CD4-positive, alpha-beta T cell treated with Interleukin-2 at 100 ng/mL for 4 hours (primary cell): Measurements from ENCODE around the gene ASIC5.
"Not testable (repeated sequence)": the region's sequence is repeated elsewhere in the genome, so short reads cannot be mapped to it uniquely, and the experiment has no call there.

Source experiments
- DNase-seq: peaks from one replicate; pipeline ENCODE4 v3.0.0-alpha.2; 2020; ENCODE audit warnings: low spot score

Gene ASIC5, protein sequence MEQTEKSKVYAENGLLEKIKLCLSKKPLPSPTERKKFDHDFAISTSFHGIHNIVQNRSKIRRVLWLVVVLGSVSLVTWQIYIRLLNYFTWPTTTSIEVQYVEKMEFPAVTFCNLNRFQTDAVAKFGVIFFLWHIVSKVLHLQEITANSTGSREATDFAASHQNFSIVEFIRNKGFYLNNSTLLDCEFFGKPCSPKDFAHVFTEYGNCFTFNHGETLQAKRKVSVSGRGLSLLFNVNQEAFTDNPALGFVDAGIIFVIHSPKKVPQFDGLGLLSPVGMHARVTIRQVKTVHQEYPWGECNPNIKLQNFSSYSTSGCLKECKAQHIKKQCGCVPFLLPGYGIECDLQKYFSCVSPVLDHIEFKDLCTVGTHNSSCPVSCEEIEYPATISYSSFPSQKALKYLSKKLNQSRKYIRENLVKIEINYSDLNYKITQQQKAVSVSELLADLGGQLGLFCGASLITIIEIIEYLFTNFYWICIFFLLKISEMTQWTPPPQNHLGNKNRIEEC

DNA sequence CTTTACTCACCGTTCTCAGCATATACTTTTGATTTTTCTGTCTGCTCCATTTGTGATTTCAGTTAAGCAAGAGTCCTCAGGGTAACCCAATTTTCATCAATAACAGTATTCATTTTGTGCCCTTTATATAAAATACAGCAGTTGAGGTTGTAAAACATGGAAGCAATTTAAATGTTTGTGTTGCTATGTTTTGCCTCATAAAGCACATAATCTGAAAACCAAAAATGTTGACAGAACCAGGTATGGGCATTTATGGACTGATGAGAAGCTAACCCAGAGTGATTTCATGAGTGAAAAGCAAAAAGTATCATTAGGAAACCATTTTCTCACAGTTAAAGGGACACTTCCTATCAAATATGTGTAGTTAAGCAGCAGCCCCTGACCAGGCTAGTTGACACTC is at the start of gene ASIC5:
TSS of gene ASIC5 (minus strand) at position 101 of the 400 bp plus-strand sequence. CDS start at position 50, 51 bp downstream.
- DNase-seq = no peak

DNA sequence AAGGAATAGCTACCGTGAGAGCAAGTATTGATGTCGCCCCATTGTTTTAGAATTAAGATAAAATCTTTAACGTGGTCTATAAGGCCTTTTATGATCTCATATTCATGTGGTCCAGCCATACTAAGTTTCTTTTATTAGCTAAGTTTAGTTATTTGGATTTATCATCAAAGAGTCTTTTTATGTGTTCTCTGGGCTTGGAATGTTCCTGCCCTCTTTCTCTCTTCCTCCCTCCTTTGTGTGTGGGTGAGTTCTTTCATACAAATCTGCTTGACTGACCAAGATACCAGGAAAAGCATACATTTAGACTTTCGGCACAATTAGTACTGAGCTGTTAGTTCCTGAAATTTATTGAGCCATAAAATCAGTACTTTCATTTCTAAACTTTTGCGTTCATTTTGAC is 48.7 kb upstream of the ASIC5 start:
- DNase-seq = no peak

DNA sequence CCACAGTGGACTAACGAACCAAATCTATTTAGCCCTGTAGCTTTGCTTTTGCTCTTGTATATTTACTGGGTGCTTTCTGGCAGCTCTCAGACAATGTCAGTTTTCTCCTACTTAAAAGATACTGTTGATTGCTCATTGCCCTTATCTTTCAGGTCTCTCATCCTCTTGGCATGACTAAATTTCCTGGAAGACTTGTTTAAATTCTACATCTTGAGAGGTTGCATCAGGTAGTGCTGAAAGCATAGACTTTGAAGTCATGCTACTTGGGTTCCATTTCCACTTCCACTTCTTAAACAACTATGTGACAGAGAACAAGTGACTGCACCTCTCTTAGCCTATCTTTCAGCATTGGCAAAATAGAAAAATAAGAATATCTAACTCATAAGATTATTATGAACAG is 45.8 kb upstream of the ASIC5 start:
- no peak for DNase-seq

DNA sequence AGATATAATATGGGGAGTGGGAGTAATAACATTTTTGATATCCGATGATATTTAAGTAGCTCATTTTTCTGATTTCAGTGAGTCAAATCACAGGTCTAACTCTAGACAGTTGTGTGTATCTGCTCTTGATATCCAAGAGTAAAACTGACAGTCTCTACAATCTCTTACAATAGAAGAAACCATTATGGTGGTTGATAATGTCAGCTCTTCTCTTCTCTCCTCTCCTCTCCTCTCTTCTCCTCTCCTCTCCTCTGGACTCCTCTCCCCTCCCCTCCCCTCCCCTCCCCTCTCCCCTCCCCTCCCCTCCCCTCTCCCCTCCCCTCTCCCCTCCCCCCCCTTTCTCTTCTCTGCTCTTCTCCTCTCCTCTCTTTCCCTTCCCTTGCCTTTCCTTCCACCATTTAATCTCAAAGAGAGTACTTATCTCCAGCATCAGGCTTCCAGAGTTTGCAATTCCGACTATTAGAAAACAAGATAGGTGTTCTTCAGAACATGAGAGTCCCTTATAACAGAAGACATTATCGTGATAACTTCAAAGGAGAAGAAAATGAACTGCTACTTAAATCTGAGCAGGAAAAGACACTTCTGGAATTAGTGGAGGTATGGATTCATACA is 43.6 kb upstream of the ASIC5 start:
- DNase-seq = no peak

DNA sequence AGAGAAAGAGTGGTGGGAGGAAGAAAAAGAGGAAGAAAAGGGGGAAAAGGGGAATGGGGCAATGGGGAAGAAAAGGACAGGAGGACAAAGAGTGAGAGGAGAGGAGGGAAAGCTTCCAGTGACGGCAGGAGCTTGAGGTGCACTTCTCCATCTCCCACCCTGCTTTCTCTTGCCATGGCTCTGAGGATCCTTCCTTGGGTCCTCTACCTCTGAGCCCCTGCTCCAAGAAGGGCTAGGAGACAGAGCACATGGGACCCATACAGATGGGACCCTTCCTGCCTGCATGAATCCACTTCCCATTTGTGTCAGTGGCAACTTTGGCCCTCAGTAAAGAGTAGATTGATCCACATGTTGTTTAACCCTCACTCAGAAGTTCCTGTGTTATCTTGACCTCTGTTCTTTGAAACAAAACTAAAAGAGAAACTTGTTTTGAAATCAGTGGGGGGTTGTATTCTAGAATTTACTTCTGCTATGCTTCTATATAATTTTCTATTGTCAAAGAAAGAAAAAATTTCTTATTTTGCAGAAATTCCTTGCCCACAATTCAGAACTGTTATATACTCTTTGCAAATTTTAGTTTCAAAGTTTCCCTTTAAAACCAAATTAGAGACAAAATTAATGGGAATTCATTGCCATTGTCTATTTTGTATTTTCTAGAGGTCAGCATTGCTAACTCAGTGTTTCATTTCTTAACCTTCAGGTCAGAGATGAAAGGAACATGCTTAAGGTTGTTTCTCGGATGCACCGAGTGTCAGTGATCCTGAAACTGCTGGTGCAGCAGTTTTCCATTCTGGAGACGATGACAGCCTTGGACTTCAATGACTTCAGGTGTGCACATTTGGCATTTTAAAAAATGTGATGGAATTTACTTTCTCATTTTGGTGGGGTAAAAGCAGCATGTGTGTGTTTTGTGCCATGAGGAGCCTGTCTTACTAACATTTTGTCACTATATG is 42.4 kb upstream of the ASIC5 start:
- no peak for DNase-seq

GRCh38 chr4:155907556-155907955 is 41.5 kb upstream of the ASIC5 start:
- no peak for DNase-seq

DNA sequence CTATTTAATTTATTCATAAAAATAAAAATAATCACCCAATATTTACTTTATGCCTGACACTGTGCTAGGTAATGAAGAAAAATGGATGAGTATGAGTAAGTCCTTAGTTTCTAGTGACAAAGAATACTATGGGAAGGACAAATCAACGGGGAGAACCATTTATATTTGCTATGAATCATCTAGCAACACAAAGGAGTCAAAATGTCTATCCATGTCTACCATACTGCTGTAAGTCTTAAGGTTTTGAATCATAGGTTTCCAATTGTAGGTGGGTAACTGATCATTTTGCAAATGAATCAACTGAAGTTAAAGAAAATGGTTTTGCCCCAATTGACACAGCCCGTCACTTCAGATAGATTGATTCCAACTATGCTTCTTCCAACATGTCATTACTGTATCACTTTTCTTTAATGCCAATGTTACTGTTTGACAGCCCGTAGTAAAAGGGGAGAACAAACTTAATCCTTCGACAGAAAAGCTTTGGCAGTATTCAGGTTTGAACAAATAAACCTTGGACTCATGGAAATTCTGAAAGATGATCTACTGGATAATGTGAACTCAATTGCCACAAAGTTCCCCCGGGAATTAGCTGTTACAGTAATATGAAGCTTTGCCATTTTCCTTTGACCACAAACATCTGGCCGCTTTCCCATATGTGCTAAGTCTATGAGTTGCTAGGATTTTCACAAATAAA is 40.6 kb upstream of the ASIC5 start:
- no peak for DNase-seq

DNA sequence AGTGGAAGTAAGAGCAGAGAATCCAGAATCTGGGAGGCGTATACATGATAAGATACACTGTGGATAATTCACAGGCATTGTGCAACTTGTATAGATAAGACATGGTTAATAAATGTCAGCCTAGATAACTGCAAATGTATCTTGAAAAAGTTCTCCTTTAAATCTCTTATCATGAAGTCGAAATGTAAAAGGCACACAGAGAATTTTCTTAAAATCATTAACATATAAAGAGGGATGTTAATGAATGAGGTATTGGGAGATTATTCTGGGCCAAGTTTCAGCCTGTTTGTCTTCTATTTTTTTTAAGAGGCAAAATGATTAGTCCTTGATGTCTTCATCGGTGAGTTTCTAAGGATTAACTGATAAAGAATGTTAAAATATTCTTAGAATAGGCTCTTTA is 38.3 kb upstream of the ASIC5 start:
- DNase-seq = no peak

DNA sequence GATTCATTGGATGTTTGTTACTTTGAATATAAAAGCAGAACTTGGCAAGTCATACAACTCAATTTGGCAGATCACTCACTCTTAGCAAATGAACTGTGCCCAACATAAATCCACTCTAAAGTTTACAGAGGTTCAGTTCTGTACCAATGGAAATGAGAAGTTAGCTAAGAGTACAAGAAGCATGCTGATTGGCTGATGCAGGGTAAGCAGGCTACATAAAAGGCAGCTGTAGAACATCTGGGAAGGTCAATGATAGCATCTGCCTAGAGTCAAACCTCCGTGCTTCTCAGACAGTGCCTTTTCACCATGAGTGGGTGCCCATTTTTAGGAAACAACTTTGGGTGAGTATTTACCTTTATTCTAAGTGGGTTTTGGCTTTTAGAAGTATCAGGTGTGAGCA is 37.4 kb upstream of the ASIC5 start, which contains the start of gene TDO2:
TSS of gene TDO2 (plus strand) at position 244 of the 400 bp plus-strand sequence. CDS start at position 307, 63 bp downstream.
- DNase-seq = no peak

GRCh38 chr4:155901013-155901412 is 34.9 kb upstream of the ASIC5 start:
- no peak for DNase-seq

- DNase-seq = no peak
These were observed 34.3 kb upstream of the ASIC5 start for GRCh38 chr4:155900381-155900780.

- no peak for DNase-seq
These were observed 33.8 kb upstream of the ASIC5 start for GRCh38 chr4:155899891-155900290.

DNA sequence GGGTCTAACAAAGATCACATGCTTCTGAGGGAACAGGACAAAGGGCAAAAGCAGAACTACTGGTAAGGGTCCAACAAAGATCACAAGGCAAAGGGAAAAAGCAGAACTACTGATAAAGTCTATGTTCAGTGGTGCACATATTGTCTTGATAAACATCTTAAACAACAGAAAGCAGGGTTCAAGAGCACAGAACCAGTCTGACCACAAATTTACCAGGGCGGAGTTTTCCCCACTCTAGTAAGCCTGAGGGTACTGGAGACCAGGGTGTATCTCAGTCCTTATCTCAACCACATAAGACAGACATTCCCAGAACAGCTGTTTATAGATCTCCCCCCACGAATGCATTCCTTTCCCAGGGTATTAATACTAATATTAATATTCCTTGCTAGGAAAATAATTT is 32.3 kb upstream of the ASIC5 start:
- DNase-seq = not testable (repeated sequence)

DNA sequence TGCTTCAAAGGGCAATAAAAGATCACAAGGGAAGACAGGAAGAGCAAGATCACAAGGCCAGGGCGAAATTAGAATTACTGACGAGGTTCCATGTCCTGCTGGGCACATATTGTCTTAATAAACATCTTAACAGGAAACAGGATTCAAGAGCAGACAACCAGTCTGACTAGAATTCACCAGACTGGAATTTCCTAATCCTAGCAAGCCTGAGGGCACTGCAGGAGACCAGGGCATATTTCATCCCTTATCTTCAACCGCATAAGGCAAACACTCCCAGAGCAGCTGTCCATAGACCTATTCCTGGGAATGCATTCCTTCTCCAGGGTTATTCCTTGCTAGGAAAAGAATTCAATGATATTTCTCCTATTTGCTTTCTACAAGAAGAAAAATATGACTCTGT is 25.0 kb upstream of the ASIC5 start:
- no peak for DNase-seq

- no peak for DNase-seq
These were observed 23.9 kb upstream of the ASIC5 start for GRCh38 chr4:155889946-155890345.

DNA sequence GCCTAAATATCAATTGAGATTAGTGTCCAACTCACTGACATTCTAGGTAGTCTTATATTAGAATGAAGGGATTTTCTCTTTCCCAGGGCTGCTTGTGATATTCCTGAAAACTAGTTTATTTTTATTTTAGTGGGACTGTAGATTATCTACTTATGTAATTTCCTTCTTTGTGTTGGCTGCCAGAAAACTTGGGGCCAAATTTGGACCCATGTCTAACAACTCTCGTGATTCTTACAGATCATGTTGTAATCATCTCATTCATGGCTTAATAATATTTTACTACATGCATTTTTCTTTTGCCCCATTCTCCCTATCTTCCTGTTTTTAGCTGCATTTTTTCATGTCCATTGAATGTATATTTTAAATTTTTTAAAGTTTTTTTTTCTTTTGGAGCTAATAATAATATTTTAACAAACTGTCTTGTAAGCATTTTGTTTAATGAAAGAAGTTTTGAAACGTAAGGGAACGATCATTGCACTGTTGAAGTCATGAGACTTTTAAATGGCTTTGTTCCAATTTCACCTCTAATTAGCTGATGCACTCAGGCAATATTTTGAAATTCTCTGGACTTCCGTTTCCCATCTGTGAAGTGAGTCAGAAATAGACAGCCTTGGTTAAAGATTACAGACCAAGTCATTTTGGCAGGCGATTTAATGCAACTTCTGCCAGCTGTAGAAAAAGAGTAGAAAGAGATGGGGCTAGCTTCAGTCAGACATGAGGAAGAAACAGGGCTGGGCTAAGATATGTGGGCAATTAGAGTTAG is 23.1 kb upstream of the ASIC5 start:
- no peak for DNase-seq

DNA sequence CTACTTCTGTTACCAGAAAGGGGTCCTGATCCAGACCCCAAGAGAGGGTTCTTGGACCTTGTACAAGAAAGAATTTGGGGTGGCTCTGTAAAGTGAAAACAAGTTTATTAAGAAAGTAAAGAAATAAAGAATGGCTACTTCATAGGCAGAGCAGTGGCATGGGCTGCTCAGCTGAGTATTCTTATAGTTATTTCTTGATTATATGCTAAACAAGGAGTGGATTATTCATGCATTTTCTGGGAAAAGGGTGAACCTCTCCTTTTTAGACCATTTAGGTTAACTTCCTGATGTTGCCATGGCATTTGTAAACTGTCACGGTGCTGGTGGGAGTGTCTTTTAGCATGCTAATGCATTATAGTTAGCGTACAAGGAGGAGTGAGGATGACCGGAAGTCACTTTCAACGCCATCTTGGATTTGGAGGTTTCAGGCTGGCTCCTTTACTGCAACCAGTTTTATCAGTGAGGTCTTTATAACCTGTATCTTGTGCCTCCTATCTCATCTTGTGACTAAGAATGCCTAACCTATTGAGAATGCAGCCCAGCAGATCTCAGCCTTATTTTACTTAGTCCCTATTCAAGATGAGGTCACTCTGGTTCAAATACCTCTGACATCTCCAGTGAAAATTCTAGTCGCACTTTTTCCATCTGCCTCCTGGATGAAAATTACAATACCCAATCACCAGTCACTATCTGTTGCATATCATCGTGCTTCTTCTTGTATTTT is 21.9 kb upstream of the ASIC5 start:
- no peak for DNase-seq

DNA sequence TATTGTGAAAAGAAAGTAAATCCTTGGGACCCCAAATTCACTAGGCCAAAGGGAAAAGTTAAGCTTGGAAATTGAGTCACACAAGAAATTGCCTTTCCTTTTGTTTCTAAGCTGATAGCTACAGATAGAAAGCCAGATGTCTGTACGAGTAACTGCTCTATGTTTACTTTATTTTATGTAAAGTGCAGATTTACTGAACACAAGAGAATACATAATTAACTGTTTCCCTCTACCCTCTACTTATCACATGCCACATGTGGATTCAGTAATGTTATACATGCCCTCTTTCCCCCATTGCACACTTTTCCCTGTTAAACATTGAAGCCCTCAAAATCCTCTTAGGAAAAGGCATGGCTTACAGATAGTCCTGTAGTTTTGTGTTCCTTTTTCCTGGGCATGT is 21.0 kb upstream of the ASIC5 start:
- no peak for DNase-seq

GRCh38 chr4:155885666-155886065 is 19.6 kb upstream of the ASIC5 start:
- DNase-seq = no peak

DNA sequence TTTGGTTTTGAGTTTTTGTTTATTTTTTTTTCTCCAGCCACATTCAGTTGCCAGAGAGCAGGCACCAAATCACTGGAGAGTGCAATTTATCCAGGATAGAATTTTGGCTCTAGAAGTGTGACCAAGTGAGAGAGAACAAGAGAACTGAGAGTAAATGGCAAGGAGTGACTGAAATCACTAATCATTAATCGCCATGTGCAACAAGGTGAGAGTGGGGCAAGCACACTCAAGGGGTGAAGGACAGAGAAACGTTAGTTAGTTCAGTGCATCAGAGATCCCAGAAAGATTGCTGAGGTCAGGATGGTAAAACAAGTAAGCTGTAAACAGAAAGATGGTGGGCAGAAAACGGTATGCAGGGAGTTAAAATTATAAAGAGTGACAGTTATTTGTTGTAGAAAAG is 17.8 kb upstream of the ASIC5 start:
- DNase-seq = no peak
